KOPT-K1 (cell line): Measurements from ENCODE around the gene PPIP5K1.

Experiments used
- H3K27ac ChIP-seq: fragments of 200-600 bp; sonication (generic); 2 replicates; pipeline ENCODE4 v1.5.1; 2016; ENCODE audit warnings: antibody characterized with exemption, mild to moderate bottlenecking, low read depth, low read length; ENCODE audit not compliant: poor library complexity, severe bottlenecking
- H3K36me3 ChIP-seq: fragments of 200-600 bp; sonication (generic); 2 replicates; pipeline ENCODE4 v1.5.1; 2017; ENCODE audit warnings: antibody characterized with exemption, mild to moderate bottlenecking, low read length, moderate library complexity; ENCODE audit not compliant: insufficient read depth
- H3K9me3 ChIP-seq: fragments of 200-600 bp; sonication (generic); 2 replicates; pipeline ENCODE4 v1.5.1; 2017; ENCODE audit warnings: antibody characterized with exemption, low read length, mild to moderate bottlenecking; ENCODE audit not compliant: insufficient read depth, poor library complexity, severe bottlenecking

Gene PPIP5K1

DNA sequence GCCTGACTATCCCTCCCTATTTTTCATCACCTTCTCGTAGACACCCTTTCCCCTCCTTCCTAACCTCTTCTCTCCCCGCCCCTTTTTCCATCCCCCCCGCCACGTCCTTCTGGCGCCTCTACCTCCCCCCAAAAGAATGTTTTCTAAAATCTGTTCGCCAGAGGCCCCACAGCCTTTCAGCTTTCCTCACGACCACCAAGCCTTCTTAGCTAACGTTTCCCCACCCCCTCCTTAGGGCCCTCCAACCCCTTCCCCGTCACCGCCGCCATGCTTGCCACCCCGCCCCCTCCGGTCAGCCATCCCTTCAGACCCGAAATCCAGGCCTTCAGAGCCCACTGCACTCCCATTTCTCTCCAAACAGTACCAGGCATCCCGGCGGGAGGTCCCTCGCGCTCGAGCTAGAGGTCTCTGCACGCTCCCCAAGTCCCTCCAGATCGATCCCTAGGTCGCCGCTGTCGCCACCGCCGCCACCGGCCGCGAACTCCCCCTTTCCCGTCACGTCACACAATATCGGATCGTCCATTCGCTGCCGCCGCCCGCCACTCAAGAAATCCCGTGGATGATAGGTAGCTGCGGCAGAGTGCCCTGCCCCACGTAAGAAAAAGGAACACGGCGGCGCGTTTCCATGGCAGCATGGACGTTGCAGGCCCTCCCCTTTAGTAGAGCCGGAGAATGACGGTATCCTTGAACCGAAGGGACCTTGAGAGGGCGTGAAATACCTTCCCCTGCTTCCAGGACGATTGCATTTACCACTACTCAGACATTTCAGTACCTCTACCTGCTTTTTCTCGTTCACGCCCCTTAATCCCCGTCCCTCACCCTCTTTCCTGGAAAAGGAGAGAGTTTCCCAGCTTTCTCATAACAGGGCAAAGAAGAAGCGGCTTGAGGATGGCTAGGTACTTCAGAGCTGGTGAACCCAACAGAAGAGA, 97.1 kb downstream of the PPIP5K1 start, which contains the start of gene TP53BP1:
TP53BP1 (minus strand) TSS at position 484 of the 929 bp plus-strand sequence; CDS start at position 371, 113 bp downstream.
- Histone ChIP-seq H3K9me3 (no peaks in the 10 kb centered on the region), H3K36me3 (peaks cover 19% of the 10 kb centered on the region), H3K27ac (peak within 1 kb of the TSS; percentile 53)

DNA sequence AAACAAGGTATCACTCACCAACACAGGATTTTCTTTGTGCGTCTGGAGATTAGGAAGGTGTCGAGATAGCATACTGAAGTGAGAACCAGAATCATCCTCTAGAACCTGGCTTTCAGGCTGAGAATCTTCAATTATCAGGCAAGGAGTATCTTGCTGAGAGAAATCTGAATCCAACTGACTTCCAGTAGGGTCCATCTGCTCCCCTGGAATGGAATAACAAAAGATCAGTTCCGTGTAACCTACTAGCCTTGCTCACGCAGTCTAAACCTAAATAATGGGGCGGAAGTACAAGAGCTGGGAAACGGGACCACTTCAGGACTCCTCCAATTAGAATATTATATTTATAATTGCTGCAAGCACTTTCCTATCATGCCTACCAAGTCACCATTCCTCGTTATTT, 97.7 kb downstream of the PPIP5K1 start:
- H3K27ac ChIP-seq: peak overlapping the region; percentile 53
- no peaks in the 10 kb centered on the region for H3K9me3 ChIP-seq
- peaks cover 26% of the 10 kb centered on the region for H3K36me3 ChIP-seq

DNA sequence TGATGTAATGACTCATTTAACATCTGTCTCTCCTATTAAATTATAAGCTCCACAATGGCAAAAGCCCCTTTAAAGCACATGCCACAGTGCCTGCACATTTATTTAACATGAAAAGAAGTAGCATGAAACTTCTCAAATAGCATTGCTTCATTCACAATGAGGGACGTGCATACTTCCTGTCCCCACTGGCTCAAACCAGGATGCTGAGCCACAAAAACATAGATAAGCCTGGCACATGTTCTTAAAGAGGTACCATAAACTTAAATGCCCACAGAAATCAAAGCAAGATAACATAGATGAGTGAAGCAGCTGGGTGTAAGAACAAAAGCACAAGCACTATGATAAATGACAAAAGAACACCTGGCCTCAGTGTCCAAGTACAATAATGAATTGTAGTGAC, 100.8 kb downstream of the PPIP5K1 start:
- no peak overlapping the region for H3K27ac ChIP-seq
- H3K36me3 ChIP-seq: peaks cover 36% of the 10 kb centered on the region
- H3K9me3 ChIP-seq: no peaks in the 10 kb centered on the region

DNA sequence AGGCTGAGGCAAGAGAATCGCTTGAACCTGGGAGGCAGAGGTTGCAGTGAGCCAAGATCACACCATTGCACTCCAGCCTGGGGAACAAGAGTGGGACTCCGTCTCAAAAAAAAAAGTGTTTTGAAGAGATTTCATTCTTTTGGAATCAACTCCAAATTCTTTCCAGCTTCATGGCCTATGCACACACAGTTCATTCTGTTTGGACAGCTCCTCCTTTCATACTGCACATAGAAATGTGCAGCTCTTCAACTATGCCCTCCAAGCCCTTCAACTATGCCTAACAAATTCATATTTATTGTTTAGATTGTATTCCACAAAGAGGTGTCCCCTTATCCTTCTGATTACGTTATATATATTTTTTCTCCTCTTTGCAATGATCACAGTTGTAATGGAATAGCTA, 101.2 kb downstream of the PPIP5K1 start:
- Histone ChIP-seq H3K36me3 (peaks cover 36% of the 10 kb centered on the region), H3K27ac (no peak overlapping the region), H3K9me3 (no peaks in the 10 kb centered on the region)

DNA sequence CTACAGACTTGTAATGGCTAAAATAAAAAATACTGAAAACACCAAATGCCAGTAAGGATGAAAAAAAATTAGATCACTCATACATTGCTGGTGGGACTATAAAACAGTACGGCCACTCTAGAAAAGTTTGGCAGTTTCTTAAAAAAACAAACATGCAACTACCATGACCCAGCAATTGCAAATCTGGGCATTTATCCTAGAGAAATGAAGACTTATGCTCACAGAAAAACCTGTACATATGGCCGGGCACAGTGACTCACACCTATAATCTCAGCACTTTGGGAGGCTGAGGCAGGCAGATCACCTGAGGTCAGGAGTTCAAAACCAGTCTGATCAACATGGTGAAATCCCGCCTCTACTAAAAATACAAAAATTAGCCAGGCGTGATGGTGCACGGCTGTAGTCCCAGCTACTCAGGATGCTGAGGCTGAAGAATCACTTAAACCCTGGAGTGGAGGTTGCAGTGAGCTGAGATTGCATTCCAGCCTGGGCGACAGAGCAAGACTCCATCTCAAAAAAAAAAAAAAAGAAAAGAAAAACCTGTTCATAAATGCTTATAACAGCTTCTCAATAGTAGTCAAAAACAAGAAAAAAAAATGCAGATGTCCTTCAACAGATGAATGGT, 102.6 kb downstream of the PPIP5K1 start:
- Histone ChIP-seq H3K9me3 (no peaks in the 10 kb centered on the region), H3K36me3 (peaks cover 40% of the 10 kb centered on the region), H3K27ac (no peak overlapping the region)

DNA sequence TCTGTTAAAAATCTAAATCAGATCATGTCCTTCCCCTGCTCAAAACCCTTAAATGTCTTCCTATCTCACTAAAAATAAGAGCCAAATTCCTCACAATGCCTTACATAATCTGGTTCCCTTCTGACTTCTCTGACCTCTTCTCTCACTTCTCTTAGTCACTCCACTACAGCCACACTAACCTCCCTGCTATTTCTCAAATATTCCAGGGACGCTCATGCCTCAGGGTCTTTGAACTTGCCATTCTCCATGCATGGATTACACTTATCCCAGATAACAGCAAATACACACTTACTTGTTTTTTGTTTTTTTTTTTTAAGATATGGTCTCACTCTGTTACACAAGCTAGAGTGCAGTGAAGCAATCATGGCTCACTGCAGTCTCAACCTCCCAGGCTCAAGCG, 105.6 kb downstream of the PPIP5K1 start:
- Histone ChIP-seq H3K27ac (no peak overlapping the region), H3K36me3 (peaks cover 44% of the 10 kb centered on the region), H3K9me3 (no peaks in the 10 kb centered on the region)
